ENCODE data around the gene OR10G8.
A peak's percentile ranks its signal among the peaks of the same experiment; 100 is the strongest.

OR10G8 gene

DNA sequence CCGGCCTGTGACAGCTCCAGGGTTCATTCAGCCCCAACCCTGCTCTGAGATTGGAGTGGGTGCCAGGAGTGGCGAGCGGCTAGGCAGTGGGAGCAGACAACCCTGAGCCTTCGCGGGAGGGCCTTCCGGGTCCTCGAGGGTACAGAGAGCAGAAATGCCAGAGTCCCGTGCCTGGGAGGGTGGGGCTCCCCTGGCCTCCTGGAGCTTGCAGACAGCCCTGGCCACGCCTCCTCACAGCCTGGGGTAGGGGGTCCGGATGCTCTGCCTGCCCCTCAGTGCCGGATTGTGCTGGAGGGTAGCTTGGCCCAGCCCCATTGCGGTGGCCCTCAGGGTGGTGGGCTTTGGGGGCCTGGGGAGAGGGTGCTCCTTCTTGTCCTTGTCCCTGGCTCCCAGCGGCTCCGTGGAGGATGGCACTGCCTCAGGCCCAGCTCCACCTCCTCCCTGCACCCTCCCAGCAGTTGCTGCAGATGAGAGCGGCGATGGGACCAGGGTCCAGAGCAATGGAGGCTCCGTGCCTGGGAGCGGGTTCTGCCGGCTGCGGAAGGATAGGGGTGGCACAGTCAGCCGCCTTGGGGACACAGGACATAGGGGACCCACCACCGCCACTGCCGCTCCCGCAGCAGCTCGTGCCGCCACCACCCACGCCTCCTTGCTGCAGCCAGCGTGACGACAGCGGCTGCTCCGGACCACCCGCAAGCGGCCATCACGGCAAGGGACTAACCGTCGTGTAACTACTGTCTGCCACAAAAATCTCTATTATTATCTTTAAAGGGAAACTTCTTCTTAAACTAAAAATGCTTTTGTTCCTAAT, 49.4 kb downstream of the OR10G8 start:
- TF ChIP-seq, protein P1, sequence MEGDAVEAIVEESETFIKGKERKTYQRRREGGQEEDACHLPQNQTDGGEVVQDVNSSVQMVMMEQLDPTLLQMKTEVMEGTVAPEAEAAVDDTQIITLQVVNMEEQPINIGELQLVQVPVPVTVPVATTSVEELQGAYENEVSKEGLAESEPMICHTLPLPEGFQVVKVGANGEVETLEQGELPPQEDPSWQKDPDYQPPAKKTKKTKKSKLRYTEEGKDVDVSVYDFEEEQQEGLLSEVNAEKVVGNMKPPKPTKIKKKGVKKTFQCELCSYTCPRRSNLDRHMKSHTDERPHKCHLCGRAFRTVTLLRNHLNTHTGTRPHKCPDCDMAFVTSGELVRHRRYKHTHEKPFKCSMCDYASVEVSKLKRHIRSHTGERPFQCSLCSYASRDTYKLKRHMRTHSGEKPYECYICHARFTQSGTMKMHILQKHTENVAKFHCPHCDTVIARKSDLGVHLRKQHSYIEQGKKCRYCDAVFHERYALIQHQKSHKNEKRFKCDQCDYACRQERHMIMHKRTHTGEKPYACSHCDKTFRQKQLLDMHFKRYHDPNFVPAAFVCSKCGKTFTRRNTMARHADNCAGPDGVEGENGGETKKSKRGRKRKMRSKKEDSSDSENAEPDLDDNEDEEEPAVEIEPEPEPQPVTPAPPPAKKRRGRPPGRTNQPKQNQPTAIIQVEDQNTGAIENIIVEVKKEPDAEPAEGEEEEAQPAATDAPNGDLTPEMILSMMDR (IDR thresholded peaks at IDR 0.05; ENCODE audit: borderline replicate concordance, insufficient read depth, low read depth, low read length): no peak
- H3K4me3 ChIP-seq (ENCODE audit: low read depth, low read length): peak overlapping the region; percentile 28

DNA sequence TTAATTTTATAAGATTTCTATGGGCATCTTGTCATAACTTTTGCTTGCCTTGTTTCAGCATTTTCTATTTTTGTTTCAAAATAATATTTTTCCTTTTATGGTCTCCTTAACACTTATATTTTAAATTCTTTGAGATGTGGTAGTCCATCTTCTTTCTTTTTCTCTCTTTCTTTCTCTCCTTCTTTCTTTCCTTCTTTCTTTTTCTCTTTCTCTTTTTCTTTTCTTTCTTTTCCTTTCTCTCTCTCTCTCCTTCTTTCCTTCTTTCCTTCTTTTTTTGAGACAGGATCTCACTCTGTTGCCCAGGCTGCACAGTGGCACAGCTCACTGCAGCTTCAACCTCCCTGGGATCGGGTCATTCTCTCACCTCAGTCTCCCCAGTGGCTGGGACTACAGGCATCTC, 50.7 kb downstream of the OR10G8 start:
- H3K4me3 ChIP-seq (ENCODE audit: low read depth, low read length): no peak overlapping the region
- TF ChIP-seq, protein P1 (IDR thresholded peaks at IDR 0.05; ENCODE audit: borderline replicate concordance, insufficient read depth, low read depth, low read length): no peak

DNA sequence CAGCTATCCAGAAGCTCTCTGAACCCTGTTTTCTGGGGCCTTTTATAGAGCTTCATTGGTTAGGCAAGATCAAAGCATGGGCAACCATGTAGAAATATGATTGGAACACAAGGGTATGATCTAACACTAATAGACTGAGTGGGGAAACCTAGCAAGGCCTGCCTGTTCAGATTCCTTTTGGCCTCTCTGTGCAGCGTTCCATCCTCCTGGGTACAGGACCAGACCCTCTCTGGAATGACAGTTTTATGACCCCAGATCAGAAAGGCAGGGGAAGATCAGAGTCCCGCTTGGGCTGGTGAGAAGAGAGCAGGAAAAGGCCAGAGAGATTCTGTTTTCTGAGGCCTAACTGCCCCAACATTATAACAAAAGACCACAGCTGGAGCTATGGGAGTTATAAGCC, 52.0 kb downstream of the OR10G8 start:
- TF ChIP-seq, protein P1 (IDR thresholded peaks at IDR 0.05; ENCODE audit: borderline replicate concordance, insufficient read depth, low read depth, low read length): no peak

DNA sequence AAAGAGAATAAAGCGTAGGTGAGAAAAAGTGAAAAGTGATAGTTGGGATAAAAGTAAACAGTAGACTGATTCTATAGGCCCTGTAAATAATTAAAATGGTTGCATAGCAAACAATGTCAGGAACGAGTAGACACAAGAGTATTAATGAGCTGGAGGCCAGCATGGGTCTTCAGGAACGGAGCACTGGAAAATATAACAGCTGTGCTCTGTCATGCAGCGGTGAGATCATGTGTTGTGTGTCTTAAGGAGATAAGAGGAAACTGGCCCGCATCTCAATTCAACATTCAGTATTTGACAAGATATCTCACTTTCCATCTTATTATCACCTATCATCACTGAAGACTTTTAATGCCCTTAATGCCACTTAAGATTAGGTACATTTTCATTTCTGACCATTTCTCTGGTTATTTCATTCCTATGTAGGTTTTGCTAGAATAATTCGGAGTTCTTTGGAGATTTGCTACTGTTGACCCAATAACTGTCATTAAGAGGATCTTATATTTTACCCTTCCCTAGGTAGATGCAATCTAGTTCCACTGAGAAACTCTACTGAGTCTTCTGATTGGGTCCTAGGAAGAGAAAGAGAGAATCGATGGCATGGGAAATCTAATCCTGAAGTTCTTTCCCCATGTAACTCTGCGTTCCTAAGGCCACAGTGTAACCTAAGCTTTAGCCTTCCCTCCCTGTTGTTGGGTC, 53.2 kb downstream of the OR10G8 start:
- TF ChIP-seq, protein P1 (IDR thresholded peaks at IDR 0.05; ENCODE audit: borderline replicate concordance, insufficient read depth, low read depth, low read length): no peak
- H3K4me3 ChIP-seq (ENCODE audit: low read depth, low read length): no peak overlapping the region

More for the DNA sequence above, 52.0 kb downstream of the OR10G8 start:
- no peak overlapping the region for H3K4me3 ChIP-seq (ENCODE audit: low read depth, low read length)

All from GM12875 (cell line).